Renal cortical epithelial cell (primary cell): ENCODE results near the gene EID2. TPM values are rescaled to one million over a fixed set of nuclear protein-coding genes. Genes with fewer than 3 reads are reported as not detected.

ENCODE experiments used
- DNase-seq: peaks from one replicate; pipeline ENCODE4 v3.0.0-alpha.2; 2011; ENCODE audit warnings: low read depth
- total RNA-seq: library from RNA; depleted of rRNA; stranded (reverse); fragments of >200 nt; gene quantifications from 2 replicates; pipeline ENCODE4 v1.2.3, GENCODE V29; 2014

The EID2 gene
- total RNA-seq, 1 donor from 2014 or later: 16.9 TPM

GRCh38 chr19:39502640-39503417 lies 37.1 kb downstream of the EID2 start:
- DNase-seq: peak; percentile 16

GRCh38 chr19:39501340-39501739 lies 38.6 kb downstream of the EID2 start:
- no peak for DNase-seq

- no peak for DNase-seq
Observed at GRCh38 chr19:39500543-39500942, 39.4 kb downstream of the EID2 start.

GRCh38 chr19:39499932-39500331 lies 40.0 kb downstream of the EID2 start:
- no peak for DNase-seq

GRCh38 chr19:39498798-39499642 lies 40.9 kb downstream of the EID2 start, which contains the start of gene DLL3:
Gene DLL3, plus strand, starts transcription at chr19:39498947. Its CDS starts 28 bp downstream, at chr19:39498975.
- DNase-seq: no peak

- no peak for DNase-seq
Observed at GRCh38 chr19:39497996-39498797, 41.8 kb downstream of the EID2 start.

- DNase-seq: no peak
Observed at GRCh38 chr19:39497701-39497995, 42.3 kb downstream of the EID2 start.

- no peak for DNase-seq
Observed at GRCh38 chr19:39496063-39496462, 43.9 kb downstream of the EID2 start.

- DNase-seq: no peak
Observed at GRCh38 chr19:39494661-39495060, 45.3 kb downstream of the EID2 start.

- DNase-seq: no peak
Observed at GRCh38 chr19:39492788-39493187, 47.2 kb downstream of the EID2 start.

- DNase-seq: no peak
Observed at GRCh38 chr19:39492225-39492624, 47.7 kb downstream of the EID2 start.

- no peak for DNase-seq
Observed at GRCh38 chr19:39489756-39490155, 50.2 kb downstream of the EID2 start.

Other genes with a start within 250 kb of the EID2 start
- not detected in 2 replicates for gene IFNL1, start 243.8 kb downstream of the EID2 start, total RNA-seq
- 0.15 TPM in 1 of 2 replicates, not detected in the other for gene LRFN1, start 219.3 kb downstream of the EID2 start, total RNA-seq
- not detected in 2 replicates for gene GMFG, start 204.1 kb downstream of the EID2 start, total RNA-seq
- gene SAMD4B, start 197.7 kb downstream of the EID2 start, total RNA-seq: 20.1 and 100 TPM in 2 replicates
- 23.1 and 40.9 TPM in 2 replicates for gene PAF1, start 149.1 kb downstream of the EID2 start, total RNA-seq
- 19.3 and 29.7 TPM in 2 replicates for gene MED29, start 148.8 kb downstream of the EID2 start, total RNA-seq
- gene ZFP36, start 133.3 kb downstream of the EID2 start, total RNA-seq: 0.35 and 2.8 TPM in 2 replicates
- 6.1 and 12.9 TPM in 2 replicates for gene PLEKHG2, start 127.5 kb downstream of the EID2 start, total RNA-seq
- gene RPS16, start 104.2 kb downstream of the EID2 start, total RNA-seq: 34.7 and 44.3 TPM in 2 replicates
- 55.4 and 114 TPM in 2 replicates for gene SUPT5H, start 94.6 kb downstream of the EID2 start, total RNA-seq
- gene TIMM50, start 59.3 kb downstream of the EID2 start, total RNA-seq: 43.6 and 71.4 TPM in 2 replicates
- 0.05 TPM in 1 of 2 replicates, not detected in the other for gene DLL3, start 41.2 kb downstream of the EID2 start, total RNA-seq
- not detected in 2 replicates for gene SELENOV, start 25.0 kb downstream of the EID2 start, total RNA-seq
- 2.1 and 2.5 TPM in 2 replicates for gene EID2B, start 7.3 kb downstream of the EID2 start, total RNA-seq
- not detected in 2 replicates for gene LGALS13, start 62.4 kb upstream of the EID2 start, total RNA-seq
- not detected in 2 replicates for gene LGALS16, start 115.8 kb upstream of the EID2 start, total RNA-seq
- gene LGALS14, start 164.3 kb upstream of the EID2 start, total RNA-seq: not detected in 2 replicates
- not detected in 2 replicates for gene CLC, start 197.9 kb upstream of the EID2 start, total RNA-seq
- not detected in 2 replicates for gene LEUTX, start 238.7 kb upstream of the EID2 start, total RNA-seq